GM13976 (cell line): ENCODE data around the gene SHROOM4.

Source experiments
- DNase-seq: peaks from one replicate; pipeline ENCODE4 v3.0.0; 2012; ENCODE audit warnings: low spot score
- in situ Hi-C: fragments of 300-500 bp; cut with MboI; formaldehyde crosslinking; loops from one replicate; pipeline ENCODE4 v1.12.0; 2022; ENCODE audit warnings: low sequenced_read_pairs, mixed read lengths, inconsistent platforms; ENCODE audit not compliant: unreplicated experiment
- TF ChIP-seq, protein P1 (sequence below): IDR thresholded peaks from 2 replicates; pipeline ENCODE4 v1.5.1; 2012; ENCODE audit warnings: borderline replicate concordance, mild to moderate bottlenecking; ENCODE audit not compliant: insufficient read depth; ENCODE audit errors: extremely low read depth, missing control alignments, control extremely low read depth

The SHROOM4 gene

GRCh38 chrX:50615570-50616158, 198.3 kb downstream of the SHROOM4 start:
- DNase-seq: no peak
- in situ Hi-C loops: no loop called here
- TF ChIP-seq, protein P1, sequence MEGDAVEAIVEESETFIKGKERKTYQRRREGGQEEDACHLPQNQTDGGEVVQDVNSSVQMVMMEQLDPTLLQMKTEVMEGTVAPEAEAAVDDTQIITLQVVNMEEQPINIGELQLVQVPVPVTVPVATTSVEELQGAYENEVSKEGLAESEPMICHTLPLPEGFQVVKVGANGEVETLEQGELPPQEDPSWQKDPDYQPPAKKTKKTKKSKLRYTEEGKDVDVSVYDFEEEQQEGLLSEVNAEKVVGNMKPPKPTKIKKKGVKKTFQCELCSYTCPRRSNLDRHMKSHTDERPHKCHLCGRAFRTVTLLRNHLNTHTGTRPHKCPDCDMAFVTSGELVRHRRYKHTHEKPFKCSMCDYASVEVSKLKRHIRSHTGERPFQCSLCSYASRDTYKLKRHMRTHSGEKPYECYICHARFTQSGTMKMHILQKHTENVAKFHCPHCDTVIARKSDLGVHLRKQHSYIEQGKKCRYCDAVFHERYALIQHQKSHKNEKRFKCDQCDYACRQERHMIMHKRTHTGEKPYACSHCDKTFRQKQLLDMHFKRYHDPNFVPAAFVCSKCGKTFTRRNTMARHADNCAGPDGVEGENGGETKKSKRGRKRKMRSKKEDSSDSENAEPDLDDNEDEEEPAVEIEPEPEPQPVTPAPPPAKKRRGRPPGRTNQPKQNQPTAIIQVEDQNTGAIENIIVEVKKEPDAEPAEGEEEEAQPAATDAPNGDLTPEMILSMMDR: no peak

DNA sequence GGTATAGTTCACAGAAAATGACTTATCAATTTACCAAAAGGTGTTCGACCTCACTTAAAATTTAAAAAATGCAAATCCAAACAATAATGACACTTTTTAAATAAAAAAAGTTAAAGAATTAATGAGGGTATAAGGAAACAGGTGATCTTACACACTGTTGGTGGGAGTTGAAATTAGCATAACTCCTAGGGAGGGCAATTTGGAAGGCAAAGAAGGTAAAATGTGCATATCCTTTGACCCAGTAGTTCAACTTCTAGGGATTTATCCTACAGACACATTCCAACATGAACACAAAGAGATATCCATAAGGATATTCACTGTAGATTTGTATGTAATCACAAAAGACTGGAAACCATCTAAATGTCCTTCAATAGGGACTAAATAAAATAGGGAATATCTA, 199.5 kb downstream of the SHROOM4 start:
- TF ChIP-seq, protein P1: no peak
- DNase-seq: no peak
- in situ Hi-C loops: no loop called here

DNA sequence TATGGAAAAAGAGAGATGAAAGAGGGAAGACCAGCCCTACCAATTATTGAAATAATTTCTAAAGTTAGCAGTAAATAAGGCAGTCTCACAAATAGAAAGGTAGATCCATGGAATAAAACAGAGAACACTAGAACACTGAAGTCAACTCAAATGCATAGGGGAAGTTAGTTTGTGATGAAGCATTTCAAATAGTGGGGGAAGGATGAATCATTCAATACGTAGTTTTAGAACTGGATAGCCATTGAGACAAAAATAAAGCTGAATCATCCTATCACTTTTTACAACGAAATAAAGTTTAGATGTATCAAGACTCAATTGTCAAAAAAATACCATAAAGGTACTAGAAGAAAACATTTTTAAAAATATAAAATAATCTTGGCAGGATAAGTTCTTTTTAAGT, 200.1 kb downstream of the SHROOM4 start:
- TF ChIP-seq, protein P1: no peak
- in situ Hi-C loops: no loop called here
- no peak for DNase-seq

DNA sequence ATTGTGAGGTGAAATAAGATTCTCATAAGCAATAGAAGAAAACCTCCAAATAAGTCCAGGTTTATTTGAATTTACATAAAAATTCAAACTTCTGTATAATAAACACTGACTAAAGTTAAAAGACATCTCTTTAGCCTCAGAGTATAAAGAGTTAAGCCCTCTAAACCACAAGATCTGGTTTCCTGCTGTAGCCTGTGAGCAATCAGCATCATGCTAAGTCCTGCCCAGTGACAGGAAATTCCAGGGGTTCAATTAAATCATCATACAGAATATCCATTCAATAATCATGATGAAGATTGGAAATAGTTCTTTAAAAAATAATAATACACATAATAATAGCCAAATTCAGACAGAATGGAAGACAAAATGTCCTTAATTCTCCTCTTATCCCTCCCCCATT, 204.2 kb downstream of the SHROOM4 start:
- in situ Hi-C loops: no loop called here
- no peak for DNase-seq
- TF ChIP-seq, protein P1: no peak

GRCh38 chrX:50606300-50606950, 207.6 kb downstream of the SHROOM4 start:
- TF ChIP-seq, protein P1: no peak
- in situ Hi-C loops: no loop called here
- DNase-seq: no peak

DNA sequence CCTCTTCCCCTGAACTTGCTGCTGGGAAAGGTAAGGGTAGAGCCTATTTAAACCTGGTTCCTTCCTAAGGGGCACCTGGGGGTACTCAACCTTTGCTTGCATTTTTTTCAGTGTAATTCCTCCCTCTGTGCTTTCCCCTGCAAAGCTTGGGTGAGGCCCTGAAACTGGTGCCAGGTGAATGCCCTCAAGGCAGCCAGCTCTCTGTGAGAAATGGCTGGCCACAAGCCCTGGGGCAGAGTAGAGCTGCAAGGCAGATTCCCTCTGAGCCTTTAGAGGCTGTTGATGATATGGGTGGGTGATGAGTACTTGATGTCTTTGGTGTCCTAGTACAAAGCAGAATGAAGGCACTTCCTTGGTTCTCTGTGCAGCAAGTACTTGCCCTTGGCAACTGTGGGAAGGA, 217.9 kb downstream of the SHROOM4 start:
- DNase-seq: no peak
- TF ChIP-seq, protein P1: no peak
- in situ Hi-C loops: loop anchor here (25.0 kb wide), 1 partner anchor 684 kb away; the partner anchor contains the start of gene CLCN5
